OCI-LY7 (cell line): ENCODE data around the gene ATP11A. TPM values are rescaled to one million over a fixed set of nuclear protein-coding genes. Genes with fewer than 3 reads are reported as not detected.

Experiments used
- BruUV-seq: library from RNA; stranded (reverse); fragments of 400-500 nt; replicated peaks from 2 replicates; lab custom pipeline; 2021; lab: Mats Ljungman, UMichigan
- CTCF ChIA-PET: fragments of 300-600 bp; sonication (Branson Sonifier 250); formaldehyde crosslinking; loops from one replicate; lab custom pipeline; 2022; ENCODE audit warnings: antibody characterized with exemption; ENCODE audit not compliant: unreplicated experiment; lab: Charles Lee
- POLR2A ChIA-PET: fragments of 300-600 bp; sonication (Branson Sonifier 250); formaldehyde crosslinking; loops from one replicate; lab custom pipeline; 2022; ENCODE audit warnings: antibody characterized with exemption; lab: Charles Lee
- DNase-seq: peaks from one replicate; pipeline ENCODE4 v3.0.0-alpha.2; 2015; ENCODE audit warnings: low spot score
- H2AFZ ChIP-seq: fragments of 200-600 bp; sonication (generic), shearing (Covaris generic); 2 replicates; pipeline ENCODE4 v1.6.1; 2014; ENCODE audit warnings: mild to moderate bottlenecking, antibody characterized with exemption, low read length, moderate library complexity
- H3K27ac ChIP-seq: fragments of 200-600 bp; sonication (generic); 2 replicates; pipeline ENCODE4 v1.5.1; 2014; ENCODE audit warnings: mixed run types, low read depth, mild to moderate bottlenecking, moderate library complexity, low read length, inconsistent platforms; ENCODE audit not compliant: poor library complexity, severe bottlenecking
- H3K36me3 ChIP-seq: fragments of 200-600 bp; sonication (generic); 2 replicates; pipeline ENCODE4 v1.6.1; 2014; ENCODE audit warnings: mild to moderate bottlenecking, antibody characterized with exemption, low read length, moderate library complexity, mixed read lengths; ENCODE audit not compliant: insufficient read depth
- H3K4me1 ChIP-seq: fragments of 200-600 bp; sonication (generic); 2 replicates; pipeline ENCODE4 v1.5.1; 2014; ENCODE audit warnings: mild to moderate bottlenecking, low read length; ENCODE audit not compliant: insufficient read depth, poor library complexity, severe bottlenecking
- H3K4me2 ChIP-seq: fragments of 200-600 bp; sonication (generic); 2 replicates; pipeline ENCODE4 v1.6.1; 2014; ENCODE audit warnings: mild to moderate bottlenecking, low read length
- H3K4me3 ChIP-seq: fragments of 200-600 bp; sonication (generic); 2 replicates; pipeline ENCODE4 v1.5.1; 2014; ENCODE audit warnings: mild to moderate bottlenecking, low read depth, low read length; ENCODE audit not compliant: poor library complexity, severe bottlenecking
- H3K79me2 ChIP-seq: fragments of 200-600 bp; sonication (generic); 2 replicates; pipeline ENCODE4 v1.6.1; 2016; ENCODE audit warnings: low read depth, mild to moderate bottlenecking, low read length, moderate library complexity, mixed read lengths; ENCODE audit not compliant: insufficient read depth
- H3K9me2 ChIP-seq: fragments of 200-600 bp; sonication (generic); 2 replicates; pipeline ENCODE4 v1.6.1; 2016; ENCODE audit warnings: mild to moderate bottlenecking, low read length, mixed read lengths; ENCODE audit not compliant: insufficient read depth
- H3K9me3 ChIP-seq: fragments of 200-600 bp; sonication (generic); 2 replicates; pipeline ENCODE4 v1.6.1; 2014; ENCODE audit warnings: mild to moderate bottlenecking, mixed run types, low read length, mixed read lengths
- H4K20me1 ChIP-seq: fragments of 200-600 bp; sonication (generic); 2 replicates; pipeline ENCODE4 v1.6.1; 2014; ENCODE audit warnings: mild to moderate bottlenecking, antibody characterized with exemption, low read length, moderate library complexity, mixed read lengths; ENCODE audit not compliant: insufficient read depth
- CTCF ChIP-seq: fragments of 200-600 bp; sonication (generic); conservative IDR thresholded peaks from 2 replicates; pipeline ENCODE4 v1.5.1; 2014; ENCODE audit warnings: mild to moderate bottlenecking, antibody characterized with exemption, low read length, moderate library complexity, mixed read lengths
- EZH2phosphoT487 ChIP-seq: fragments of 200-600 bp; sonication (generic); IDR thresholded peaks from 2 replicates; pipeline ENCODE4 v1.6.1; 2018; ENCODE audit warnings: low read depth, borderline replicate concordance, mild to moderate bottlenecking, mixed run types, antibody characterized with exemption, low read length, moderate library complexity, mixed read lengths
- intact Hi-C: fragments of 100-400 bp; cut with micrococcal nuclease; formaldehyde crosslinking; loops from one replicate; pipeline ENCODE4 v1.10.0; 2022; ENCODE audit not compliant: unreplicated experiment
- total RNA-seq, 2 experiments: library from RNA; depleted of rRNA in 1 of 2; stranded (reverse); fragments of >200 nt in 1 of 2; shearing (Covaris generic) in 1 of 2; gene quantifications; 2 replicates each; pipeline ENCODE4 v1.2.3, GENCODE V29; 2014 to 2022

The ATP11A gene
- total RNA-seq, 2 experiments from 2014 or later, result 8.8 to 23.1 TPM

- CTCF ChIA-PET, result no interaction called here
- no peak for DNase-seq
- no peak overlapping the region for H3K4me3 ChIP-seq
- no peak overlapping the region for H3K27ac ChIP-seq
- POLR2A ChIA-PET, result no interaction called here
- H3K36me3 ChIP-seq, result no peaks in the 10 kb centered on the region
- H3K79me2 ChIP-seq, result no peaks in the 10 kb centered on the region
- intact Hi-C loops, result no loop called here
- peaks cover 6% of the 10 kb centered on the region for H3K4me1 ChIP-seq
- no peak overlapping the region for H3K4me2 ChIP-seq
- no peaks in the 10 kb centered on the region for H3K9me2 ChIP-seq
- no peak for TF ChIP-seq EZH2phosphoT487
- TF ChIP-seq CTCF, result no peak
- H3K9me3 ChIP-seq, result no peaks in the 10 kb centered on the region
- no peak overlapping the region for H2AFZ ChIP-seq
- no TSS peak for BruUV-seq
- no peaks in the 10 kb centered on the region for H4K20me1 ChIP-seq
Observed at GRCh38 chr13:112889351-112890290, 199.8 kb downstream of the ATP11A start.

GRCh38 chr13:112890316-112891145 lies 200.7 kb downstream of the ATP11A start:
- no TSS peak for BruUV-seq
- no peak overlapping the region for H3K4me3 ChIP-seq
- TF ChIP-seq EZH2phosphoT487 (no peak), CTCF (no peak)
- no peak for DNase-seq
- no peak overlapping the region for H3K4me2 ChIP-seq
- POLR2A ChIA-PET, result no interaction called here
- intact Hi-C loops, result no loop called here
- no peak overlapping the region for H3K27ac ChIP-seq
- no peaks in the 10 kb centered on the region for H3K79me2 ChIP-seq
- H4K20me1 ChIP-seq, result no peaks in the 10 kb centered on the region
- H2AFZ ChIP-seq, result no peak overlapping the region
- H3K36me3 ChIP-seq, result no peaks in the 10 kb centered on the region
- H3K9me2 ChIP-seq, result no peaks in the 10 kb centered on the region
- H3K4me1 ChIP-seq, result peaks cover 6% of the 10 kb centered on the region
- H3K9me3 ChIP-seq, result no peaks in the 10 kb centered on the region
- CTCF ChIA-PET, result no interaction called here
